IPS-NIHi7 (cell line): ENCODE data around the gene GABRA5.
"Not testable (repeated sequence)": the region's sequence is repeated elsewhere in the genome, so short reads cannot be mapped to it uniquely, and the experiment has no call there.

Experiments
- DNase-seq: peaks from one replicate; pipeline ENCODE4 v3.0.0; 2012; ENCODE audit warnings: mixed read lengths; ENCODE audit errors: extremely low spot score

Gene GABRA5

DNA sequence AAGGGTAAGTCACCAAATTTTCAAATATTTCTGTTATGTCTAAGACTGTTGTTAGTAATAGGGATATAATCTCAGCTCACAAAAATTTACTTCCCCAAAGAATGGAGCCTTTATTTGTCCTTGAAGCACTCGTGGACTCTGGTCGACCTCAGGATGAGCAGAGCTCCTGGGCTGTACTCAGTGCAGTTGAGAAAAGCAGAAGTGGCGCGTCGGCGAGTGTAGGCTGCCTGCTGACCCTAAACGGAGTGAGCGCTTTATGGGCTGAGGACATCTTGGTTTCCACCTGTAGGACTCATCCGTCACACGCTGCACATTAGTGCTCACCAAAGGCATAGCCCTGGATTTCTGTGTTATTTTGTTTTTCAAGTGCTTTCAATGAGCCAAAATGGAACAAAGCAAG is 11.0 kb downstream of the GABRA5 start:
- DNase-seq: no peak

DNA sequence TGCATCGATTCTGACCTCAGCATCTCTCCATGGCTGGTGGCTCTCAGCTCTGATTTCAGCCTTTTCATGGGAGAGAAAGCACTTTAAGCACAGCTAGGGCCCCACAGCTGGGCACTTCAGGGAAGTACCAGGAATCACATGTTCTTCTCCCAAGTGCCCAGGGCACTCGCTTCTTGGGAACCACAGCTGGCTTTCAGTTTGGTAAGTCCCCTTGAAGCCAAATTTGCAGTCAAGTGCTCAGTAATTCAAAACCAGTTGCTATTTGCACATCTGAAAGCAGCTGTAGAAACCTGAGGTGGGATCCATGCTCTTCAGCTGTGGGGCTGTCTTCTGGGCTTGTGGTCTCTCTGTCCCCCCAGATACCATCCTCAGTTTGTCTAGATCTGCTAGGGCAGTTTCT is 12.8 kb downstream of the GABRA5 start:
- DNase-seq: no peak

DNA sequence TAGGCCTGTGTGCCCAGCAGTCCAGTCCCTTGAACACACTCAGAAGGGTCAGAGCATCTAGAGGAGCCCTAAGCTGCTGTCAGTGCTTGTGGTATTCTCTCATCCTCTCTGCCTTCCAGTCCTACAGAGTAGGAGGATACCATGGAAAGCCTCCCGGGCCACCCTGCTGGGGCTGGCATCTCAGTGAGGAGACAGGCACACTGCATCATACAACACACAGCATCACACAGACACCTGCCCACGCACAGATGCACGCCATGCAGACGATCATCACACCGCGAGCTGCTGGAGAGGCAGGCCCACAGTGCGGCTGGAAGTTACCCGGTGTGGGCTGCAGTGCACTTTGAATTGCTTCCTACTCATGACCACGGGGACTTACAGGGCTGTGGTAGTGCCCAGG is 15.2 kb downstream of the GABRA5 start:
- no peak for DNase-seq

DNA sequence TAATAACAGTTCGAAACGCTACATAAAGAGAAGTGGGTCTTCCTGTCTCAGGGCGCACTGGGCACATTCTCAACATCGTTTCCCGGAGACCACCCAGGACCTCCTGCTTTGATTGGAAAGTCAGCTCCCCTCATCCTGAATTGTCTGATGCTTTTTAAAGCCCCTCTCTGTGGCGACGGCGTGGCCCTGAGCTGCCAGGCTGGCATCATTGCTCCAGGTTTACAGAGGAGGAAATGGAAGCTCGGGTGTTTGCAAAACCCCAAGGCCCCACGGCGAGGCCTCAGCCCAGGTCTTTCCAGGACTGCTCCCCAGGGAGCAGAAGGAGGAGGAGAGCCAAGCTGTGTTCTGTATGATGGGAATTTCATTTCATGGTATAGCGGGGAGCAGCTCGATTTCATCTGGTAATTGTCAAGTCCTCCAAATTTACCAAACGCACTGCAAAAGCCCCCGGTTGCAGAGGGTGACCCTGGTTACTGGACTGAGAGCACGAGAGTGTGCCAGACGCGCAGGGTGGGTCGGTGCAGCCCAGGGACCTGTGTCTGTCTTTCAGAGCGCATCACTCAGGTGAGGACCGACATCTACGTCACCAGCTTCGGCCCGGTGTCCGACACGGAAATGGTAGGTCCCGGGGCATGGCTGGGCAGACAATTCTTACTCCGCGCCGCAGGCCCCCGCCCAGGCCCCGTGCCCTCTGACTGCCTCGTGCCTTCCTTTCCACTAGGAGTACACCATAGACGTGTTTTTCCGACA is 15.9 kb downstream of the GABRA5 start:
- DNase-seq: no peak

DNA sequence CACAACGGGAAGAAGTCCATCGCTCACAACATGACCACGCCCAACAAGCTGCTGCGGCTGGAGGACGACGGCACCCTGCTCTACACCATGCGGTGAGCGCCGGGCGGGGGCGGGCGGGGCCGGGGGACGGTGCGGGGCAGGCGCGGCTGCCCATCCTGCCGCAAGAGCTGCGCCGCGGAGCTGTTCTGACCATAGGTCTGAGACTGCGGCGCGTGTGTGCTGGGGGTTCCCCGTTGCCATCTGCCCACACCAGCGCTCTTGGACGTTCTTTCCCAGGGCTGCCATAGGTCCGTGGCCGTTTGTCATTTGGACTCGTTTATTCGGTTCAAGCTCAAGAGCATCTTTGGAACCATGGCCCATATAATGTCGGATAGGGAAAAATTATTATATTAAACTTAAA is 16.6 kb downstream of the GABRA5 start:
- no peak for DNase-seq

DNA sequence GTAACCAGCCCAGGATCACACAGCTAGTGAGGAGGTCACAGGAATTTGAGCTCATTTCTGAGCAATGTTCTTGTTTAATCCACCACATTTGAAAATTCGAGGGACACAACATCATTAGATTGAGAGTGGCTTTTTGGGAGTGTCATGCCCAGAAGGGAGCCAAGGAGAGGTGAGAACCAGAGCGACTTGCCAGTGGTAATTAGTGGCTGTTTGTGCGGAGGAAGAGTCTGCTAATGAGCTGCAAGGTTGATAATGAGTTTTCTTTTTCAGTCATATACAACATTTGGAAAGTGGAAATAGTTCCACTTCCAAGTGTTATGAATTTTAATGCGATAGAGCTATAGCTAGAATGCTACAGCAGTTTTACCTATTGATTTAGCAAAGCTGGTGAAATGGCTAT is 19.7 kb downstream of the GABRA5 start:
- DNase-seq: no peak

DNA sequence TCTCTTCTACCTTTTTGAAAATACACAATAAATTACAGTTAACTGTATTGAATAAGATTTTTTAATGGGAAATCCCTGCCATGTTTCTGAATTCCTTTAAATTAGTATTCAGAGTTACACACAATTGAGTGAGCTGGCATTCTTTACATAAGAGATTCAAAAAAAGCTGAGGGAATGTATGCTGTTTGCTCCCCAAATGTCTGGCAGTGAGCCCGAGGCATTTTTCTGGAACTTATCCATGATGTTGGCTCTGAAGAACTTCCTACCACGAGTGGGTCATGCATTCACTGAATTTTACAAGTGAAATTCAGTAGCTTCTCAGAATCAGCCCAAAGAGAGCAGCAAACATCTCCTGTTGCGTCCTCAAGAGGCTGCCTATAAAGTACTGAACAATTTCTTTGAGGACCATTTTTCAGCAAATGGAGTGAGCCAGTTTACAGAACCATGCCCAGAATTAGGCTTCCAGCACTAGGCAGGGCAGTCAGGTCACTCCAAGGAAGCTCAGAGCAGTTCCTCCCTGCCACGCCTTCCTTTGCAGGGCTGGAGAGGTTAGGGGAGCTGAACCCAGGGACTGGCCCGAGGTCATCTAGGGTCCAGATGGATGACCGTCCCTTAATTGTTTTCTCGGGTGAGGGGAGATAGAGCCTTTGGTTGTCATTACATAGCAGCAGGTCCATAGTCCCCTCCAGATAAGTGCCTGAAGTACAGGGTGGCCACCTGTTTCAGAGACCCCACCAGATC is 21.2 kb downstream of the GABRA5 start:
- no peak for DNase-seq

DNA sequence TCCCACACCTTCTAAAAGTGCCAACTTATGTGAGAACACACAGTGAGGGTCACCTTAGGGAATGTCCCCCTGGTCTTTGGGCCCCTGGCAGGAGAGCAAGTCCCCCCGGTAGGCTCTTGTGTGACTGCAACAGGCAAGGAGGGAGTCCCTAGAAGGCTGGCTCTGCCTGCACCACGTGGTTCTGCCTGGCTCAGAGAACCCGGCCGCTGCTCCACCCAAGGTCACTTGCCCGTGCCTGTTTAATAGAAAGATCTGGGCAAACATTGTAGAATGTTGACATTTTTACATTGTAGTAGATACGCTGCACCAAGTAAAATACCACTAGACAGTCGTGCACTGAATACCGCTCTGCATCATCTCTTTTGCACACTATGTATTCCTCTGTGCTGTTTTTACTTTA is 21.9 kb downstream of the GABRA5 start:
- DNase-seq: no peak

DNA sequence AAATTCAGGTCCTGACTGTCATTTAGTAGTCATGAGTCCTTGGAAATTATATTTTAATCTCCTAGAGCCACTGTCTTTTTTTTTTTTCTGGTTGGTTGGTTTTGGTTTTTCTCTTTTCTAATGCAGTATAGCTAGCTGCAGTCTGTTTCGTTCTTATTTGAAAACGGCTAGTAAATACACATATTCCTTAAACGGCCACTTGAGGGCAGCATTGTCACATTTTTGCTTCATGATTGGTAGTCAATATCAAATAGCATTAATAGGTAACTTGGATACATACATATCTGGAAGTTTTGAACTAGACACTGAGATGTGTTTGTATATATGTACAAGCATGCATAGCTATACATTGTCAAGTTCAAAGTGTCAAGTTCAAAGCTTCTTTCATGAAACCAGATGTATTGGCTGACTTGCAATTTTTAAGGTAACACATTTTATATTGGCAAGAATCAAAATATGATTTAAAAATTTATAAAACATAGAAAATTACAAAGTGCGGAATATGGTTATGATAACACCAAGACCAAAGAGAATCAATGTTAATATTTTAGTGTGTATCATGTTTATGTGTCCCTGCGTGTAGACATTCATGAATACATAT is 22.5 kb downstream of the GABRA5 start:
- no peak for DNase-seq

DNA sequence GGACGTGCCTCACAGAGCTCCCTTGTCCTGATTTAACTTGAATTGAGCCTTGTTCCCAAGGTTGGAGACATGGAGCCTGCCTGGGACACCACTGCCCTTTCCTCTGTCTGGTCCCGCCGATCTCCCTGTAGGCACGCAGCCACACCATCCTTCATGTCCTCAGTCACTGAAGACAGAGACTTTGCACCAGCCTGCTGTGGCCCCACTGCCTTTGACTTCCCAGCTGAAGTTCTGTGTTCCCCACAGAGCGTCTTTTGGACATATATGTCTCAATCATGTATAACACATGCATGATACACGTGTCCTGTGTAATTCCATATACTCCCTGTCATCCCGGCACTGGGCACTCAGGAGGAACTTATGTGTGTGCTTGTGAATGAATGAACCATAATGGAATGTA is 23.6 kb downstream of the GABRA5 start:
- no peak for DNase-seq

DNA sequence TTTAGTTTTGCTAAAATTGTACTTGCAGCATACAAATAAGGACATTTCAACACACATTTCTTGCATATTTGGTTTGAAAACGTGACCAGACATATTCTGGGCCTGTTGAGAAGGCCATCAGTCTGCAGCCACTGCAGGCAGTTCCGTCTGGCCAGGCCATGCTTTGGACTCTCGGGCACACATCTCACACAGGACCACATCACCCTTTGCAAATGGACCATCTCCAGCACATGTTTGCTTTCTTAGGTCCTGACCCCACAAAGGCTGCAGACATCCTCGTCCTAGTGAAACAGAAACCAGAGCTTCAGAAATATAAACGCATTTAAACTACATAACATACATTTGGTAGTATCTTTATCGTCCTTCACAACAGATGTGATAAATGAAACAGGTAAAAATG is 24.1 kb downstream of the GABRA5 start:
- no peak for DNase-seq

DNA sequence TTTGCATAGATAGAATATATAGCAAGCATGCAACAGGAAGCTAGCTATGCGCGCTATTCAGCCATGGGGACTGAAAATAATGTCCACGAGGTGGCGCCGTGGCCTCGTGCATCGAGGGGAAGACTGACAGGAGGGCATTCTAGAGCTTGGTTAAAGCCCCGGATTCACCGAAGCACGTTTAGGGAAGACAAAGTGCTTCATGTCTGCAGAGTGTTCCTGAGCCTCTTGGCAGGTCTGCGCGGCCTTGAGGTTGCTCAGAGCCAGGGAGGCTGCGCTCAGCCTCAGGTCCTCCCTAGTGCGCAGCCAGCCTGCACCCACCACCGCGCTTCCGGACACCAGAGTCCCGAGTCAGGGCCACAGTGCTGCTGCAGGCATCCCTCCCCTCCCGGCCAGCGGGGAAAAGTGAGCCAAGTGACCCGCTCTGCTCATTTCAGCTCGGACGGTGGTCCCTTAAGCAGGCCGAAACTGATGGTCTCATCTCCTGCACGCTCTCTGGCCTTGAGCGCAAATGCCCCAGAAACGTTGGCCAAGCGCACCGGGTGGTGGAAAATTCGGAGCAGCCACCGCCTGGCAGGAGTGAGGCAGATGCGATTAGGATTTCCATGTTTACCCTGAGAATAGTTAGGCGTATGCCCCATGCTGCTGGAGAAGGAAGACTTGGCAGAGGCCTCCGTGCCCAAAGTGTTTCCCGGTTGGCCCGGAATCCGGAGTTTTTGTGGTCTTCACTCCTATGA is 24.8 kb downstream of the GABRA5 start:
- peak; percentile 88 for DNase-seq

DNA sequence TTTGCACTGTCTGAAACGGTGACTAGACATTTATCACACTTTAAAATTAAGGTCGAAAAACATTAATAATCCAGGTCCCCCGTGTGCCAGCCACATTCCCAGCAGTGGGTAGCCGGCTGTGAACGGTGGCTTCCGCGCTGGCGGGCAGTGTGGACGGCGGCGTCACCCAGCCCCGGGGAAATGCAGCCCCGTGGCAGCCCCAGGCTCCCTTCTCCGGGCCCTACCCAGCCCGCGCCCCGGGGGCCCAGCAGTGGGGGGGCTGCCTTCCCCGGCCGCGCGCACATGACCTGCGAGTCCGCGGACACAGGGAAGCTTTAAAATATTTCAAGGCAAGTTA is 25.3 kb downstream of the GABRA5 start:
- no peak for DNase-seq

DNA sequence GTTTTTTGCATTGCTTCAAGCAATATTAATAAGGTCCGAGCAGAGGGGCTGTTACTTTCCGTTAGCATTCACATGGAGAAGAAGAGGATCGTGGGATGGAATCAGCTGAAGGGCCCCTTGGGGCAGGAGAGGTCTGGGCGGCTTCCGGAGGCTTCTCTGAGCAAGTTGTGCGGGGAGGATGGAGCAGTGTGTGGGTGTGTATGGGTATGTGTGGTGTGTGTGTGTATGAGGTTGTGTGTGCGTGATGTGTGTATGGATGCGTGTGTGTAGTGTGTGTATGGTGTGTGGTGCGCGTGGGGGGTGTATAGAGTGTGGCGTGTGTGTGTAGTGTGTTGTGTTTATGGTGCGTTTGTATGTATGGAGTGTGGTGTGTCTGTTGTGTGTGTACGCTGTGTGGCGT is 25.8 kb downstream of the GABRA5 start:
- no peak for DNase-seq

DNA sequence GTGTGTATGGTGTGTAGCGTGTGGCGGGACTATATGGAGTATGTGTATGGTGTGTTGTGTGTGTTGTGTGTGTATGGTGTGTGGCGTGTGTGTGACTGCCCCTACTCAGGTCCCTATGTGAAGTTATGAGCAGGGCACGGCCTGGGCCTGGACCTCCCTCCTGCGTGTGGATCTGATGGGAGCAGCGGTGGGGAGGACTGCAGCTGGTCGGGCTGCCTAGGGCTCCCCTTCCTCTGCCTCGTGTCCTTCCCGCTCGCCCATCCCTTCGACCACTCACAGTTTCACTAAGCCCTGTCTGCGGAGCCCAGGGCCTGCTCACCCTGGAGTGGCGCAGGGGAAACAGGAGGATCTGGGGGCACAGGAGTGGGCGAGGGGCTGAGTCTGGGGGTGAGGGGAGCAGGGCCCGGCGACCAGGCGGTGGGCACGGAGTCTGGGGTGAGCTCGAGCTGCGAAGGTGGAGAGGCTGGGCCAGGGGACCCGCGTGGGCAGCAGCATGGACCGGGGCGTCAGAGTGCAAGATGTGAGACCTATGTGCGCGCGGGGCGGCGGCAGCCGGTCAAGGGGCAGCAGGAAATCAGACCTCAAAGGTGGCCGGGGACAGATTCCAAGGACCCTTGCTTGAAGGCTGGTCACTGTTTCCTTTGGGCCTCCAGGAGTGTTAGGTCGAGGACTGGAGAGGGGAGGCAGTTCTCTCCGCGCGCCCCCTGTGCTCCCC is 26.6 kb downstream of the GABRA5 start:
- no peak for DNase-seq

DNA sequence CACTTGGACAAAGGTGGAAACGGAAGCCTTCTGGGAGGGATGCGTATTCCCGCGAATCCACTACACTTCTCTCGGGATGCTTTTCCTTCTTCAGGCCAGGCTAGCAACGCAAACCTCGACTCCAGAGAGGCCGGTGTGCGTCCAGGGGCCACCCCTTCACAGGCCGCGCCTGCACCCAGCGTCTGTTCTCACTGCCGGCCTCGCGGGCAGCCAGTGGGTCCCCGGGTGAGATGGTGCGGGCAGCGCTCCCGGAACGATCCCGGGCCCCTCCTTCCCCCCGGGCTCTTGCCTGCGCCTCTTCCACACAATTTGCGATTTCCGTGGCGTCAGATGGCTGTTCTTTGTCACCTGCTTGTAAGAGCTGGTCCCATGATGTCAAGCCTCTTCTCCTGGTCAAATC is 27.3 kb downstream of the GABRA5 start:
- DNase-seq: no peak

DNA sequence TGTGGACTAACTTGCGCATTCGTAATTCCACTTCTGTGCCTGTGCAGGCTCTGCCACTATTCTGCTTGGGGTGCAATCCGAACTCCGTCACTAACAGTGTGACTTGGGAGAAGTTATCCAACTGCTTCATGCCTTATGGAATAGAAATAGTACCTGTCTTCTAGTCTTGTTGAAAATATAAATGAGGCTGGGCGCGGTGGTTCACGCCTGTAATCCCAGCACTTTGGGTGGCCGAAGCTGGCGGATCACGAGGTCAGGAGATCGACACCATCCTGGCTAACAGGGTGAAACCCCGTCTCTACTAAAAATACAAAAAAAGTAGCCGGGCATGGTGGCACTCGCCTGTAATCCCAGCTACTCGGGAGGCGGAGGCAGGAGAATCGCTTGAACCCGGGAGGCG is 28.5 kb downstream of the GABRA5 start:
- DNase-seq: not testable (repeated sequence)

DNA sequence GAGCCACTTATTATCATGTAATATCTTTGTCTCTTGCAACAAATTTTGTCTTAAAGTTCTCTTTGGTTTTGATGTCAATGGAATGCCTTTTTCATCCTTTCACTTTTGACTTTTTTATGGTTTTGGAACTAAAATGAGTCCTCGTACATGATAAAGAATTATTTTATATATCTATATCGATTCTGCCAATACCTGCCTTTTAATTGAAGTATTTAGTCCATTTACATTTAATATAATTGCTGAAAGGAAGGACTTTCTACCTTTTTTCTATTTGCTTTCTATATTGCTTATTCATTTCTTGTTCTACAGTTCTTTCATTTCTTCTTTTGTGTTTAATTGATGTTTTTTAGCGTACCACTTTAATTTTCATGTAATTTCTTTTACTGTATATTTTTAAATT is 32.8 kb downstream of the GABRA5 start:
- no peak for DNase-seq

DNA sequence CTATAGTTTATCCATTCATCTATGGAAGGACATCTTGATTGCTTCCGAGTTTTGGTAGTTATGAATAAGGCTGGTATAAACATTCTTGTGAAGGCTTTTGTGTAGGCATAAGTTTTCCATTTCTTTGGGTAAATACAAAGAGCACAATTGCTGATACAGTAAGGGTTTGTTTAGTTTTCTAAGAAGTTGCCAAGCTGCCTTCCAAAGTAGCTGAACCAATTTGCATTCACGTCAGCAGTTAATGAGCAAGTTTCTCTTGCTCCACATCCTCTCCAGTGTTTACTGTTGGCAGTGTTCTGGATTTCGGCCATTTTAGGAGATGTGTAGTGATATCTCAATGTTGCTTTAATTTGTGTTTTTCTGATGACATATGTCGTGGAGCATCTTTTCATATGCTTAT is 34.2 kb downstream of the GABRA5 start:
- DNase-seq: no peak

DNA sequence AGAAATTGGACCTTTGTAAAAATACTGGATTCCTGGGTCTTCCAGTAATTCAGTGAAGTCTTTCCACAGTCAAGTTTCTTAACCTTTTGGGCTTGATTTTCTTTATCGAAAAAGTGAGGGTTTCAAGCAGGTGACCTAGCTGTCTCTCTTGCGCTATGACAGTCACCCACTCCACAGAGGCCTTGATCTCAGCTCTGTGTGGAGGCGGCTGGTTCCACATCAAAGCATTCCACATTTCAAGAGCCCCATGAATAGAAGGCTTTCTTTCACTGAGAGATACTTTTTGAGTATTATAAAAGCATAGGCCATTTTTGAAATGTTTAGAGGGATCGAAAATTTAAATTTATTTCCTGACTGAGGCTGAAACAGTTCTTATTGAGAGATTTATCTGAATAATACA is 43.9 kb downstream of the GABRA5 start:
- DNase-seq: no peak

DNA sequence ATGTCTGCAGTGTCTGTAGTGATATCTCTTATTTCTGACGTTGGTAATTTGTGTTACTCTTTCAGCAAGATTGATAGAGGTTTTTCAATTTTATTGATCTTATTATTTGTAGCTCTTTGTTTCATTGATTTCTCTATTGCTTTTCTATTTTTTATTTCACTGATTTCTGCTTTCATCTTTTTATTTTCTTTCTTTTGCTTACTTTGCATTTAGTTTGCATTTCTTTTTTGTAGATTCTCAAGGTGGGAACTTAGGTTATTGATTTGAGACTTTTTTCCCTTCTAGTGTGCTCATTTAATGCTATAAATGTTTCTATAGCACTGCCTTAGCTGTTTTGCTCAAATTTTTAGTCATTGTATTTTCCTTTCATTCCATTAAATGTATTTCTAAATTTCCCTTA is 54.6 kb downstream of the GABRA5 start:
- DNase-seq: no peak

DNA sequence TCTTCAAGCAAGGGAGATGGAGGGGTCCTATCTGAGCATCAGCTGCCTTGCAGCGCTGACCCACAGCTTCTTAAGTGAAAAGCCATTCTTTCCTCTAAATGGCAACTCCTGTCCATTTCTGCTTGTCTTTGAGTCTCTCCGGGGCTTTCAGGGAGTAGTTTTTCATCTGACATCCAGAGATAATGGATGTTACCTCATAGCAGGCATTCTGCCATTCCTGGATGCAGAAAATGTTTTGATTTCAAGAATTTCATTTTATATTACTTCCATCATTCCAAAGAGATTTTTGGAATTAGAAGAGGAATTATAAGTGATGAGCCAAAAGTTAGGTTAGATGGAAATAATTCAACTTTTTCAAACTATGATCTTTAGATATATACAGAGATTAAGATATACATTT is 59.2 kb downstream of the GABRA5 start:
- DNase-seq: no peak
